Stimulated activated CD4-positive, alpha-beta T cell treated with anti-CD3 and anti-CD28 coated beads, Interleukin-2, amount 100 ng/mL, for 4 hours (primary cell): ENCODE data around the gene DYRK2.
A peak's percentile ranks its signal among the peaks of the same experiment; 100 is the strongest.

Experiments
- DNase-seq: peaks from one replicate; pipeline ENCODE4 v3.0.0-alpha.2; 2020; ENCODE audit warnings: low read depth

Gene DYRK2

GRCh38 chr12:67646775-67647174 is 1.8 kb upstream of the DYRK2 start:
- no peak for DNase-seq

GRCh38 chr12:67647181-67647798 is 1.3 kb upstream of the DYRK2 start:
- peak; percentile 16 for DNase-seq

- DNase-seq: peak; percentile 6
Measured at GRCh38 chr12:67647799-67648520, 585 bp upstream of the DYRK2 start.

GRCh38 chr12:67649261-67649569 is 670 bp downstream of the DYRK2 start:
- no peak for DNase-seq

GRCh38 chr12:67649570-67650387 is 1.2 kb downstream of the DYRK2 start:
- DNase-seq: peak; percentile 10

GRCh38 chr12:67650388-67651131 is 2.0 kb downstream of the DYRK2 start:
- no peak for DNase-seq

GRCh38 chr12:67651132-67651695 is 2.7 kb downstream of the DYRK2 start:
- peak; percentile 10 for DNase-seq

GRCh38 chr12:67655829-67656228 is 7.3 kb downstream of the DYRK2 start:
- no peak for DNase-seq

- no peak for DNase-seq
Measured at GRCh38 chr12:67656251-67656650, 7.7 kb downstream of the DYRK2 start.

GRCh38 chr12:67658486-67658885 is 9.9 kb downstream of the DYRK2 start:
- DNase-seq: no peak

GRCh38 chr12:67659292-67659691 is 10.7 kb downstream of the DYRK2 start:
- no peak for DNase-seq

- DNase-seq: no peak
Measured at GRCh38 chr12:67661311-67662021, 12.9 kb downstream of the DYRK2 start.

GRCh38 chr12:67662910-67663538 is 14.5 kb downstream of the DYRK2 start:
- no peak for DNase-seq

GRCh38 chr12:67664171-67664570 is 15.6 kb downstream of the DYRK2 start:
- DNase-seq: no peak

- no peak for DNase-seq
Measured at GRCh38 chr12:67665679-67666078, 17.1 kb downstream of the DYRK2 start.

- no peak for DNase-seq
Measured at GRCh38 chr12:67666605-67667004, 18.1 kb downstream of the DYRK2 start.

GRCh38 chr12:67667276-67668073 is 18.9 kb downstream of the DYRK2 start:
- DNase-seq: no peak

- DNase-seq: no peak
Measured at GRCh38 chr12:67669217-67669933, 20.8 kb downstream of the DYRK2 start.

- no peak for DNase-seq
Measured at GRCh38 chr12:67669934-67670631, 21.5 kb downstream of the DYRK2 start.
